Measurements from ENCODE around the gene PTBP3. TPM values are rescaled to one million over a fixed set of nuclear protein-coding genes. Genes with fewer than 3 reads are reported as not detected.
"Not testable (repeated sequence)": the region's sequence is repeated elsewhere in the genome, so short reads cannot be mapped to it uniquely, and the experiment has no call there.

Gene PTBP3
- total and polyA plus RNA-seq, 3 experiments from 2014 or later, result 45.0 to 124 (median 118) TPM

DNA sequence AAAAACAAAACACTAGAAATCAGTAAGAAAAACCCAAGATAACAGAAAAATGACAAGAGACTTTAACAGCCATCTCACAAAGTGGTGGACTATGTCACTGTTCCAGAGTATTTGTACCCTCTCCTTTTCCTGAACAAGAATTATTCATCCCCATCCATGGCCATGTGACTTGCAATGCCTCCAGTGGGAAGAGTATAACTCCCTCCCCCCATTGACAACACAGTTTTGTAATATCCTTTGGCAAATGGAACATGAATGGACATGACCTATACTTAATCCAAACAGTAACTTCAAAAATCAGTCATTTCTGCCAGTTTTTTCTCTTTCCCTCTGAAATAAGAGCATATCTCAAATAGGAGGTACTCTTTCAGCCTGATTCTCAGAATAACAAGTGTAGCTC, 33.9 kb downstream of the PTBP3 start:
- peak overlapping the region in 3 of 8 donors; percentile 15 to 70 (median 29) for H3K27ac Mint-ChIP-seq
- Histone ChIP-seq H3K27ac (ENCODE audit: low read depth, low read length) (no peak overlapping the region), H3K36me3 (ENCODE audit: insufficient read depth, low read length) (peaks cover 4% of the 10 kb centered on the region), H3K4me3 (ENCODE audit: low read length) (no peak overlapping the region), H3K4me1 (ENCODE audit: insufficient read depth, low read length) (peaks cover 14% of the 10 kb centered on the region), H3K9me3 (ENCODE audit: low read length) (no peaks in the 10 kb centered on the region), H3K27me3 (ENCODE audit: insufficient read depth, low read length, poor library complexity, severe bottlenecking) (no peaks in the 10 kb centered on the region)
- H3K27me3 Mint-ChIP-seq, result no peaks in the 10 kb centered on the region
- no peak for DNase-seq
- H3K9me3 Mint-ChIP-seq, result no peaks in the 10 kb centered on the region
- H3K4me3 Mint-ChIP-seq, result peak overlapping the region in 1 of 7 donors; percentile 1
- ChIA-PET CTCF (no interaction called here), POLR2A (no interaction called here)
- peaks cover 3 to 19% (median 11%) of the 10 kb centered on the region in 3 donors for H3K36me3 Mint-ChIP-seq
- peaks cover 66 to 86% (median 82%) of the 10 kb centered on the region in 3 donors for H3K4me1 Mint-ChIP-seq

GRCh38 chr9:112296929-112297328, 36.5 kb downstream of the PTBP3 start:
- peaks cover 9% of the 10 kb centered on the region for H3K4me1 ChIP-seq (ENCODE audit: insufficient read depth, low read length)
- H3K4me3 ChIP-seq (ENCODE audit: low read length), result no peak overlapping the region
- no peak overlapping the region for H3K4me3 Mint-ChIP-seq
- H3K36me3 Mint-ChIP-seq, result peaks cover 3 to 39% (median 16%) of the 10 kb centered on the region in 3 donors
- ChIA-PET POLR2A (no interaction called here), CTCF (no interaction called here)
- H3K27me3 ChIP-seq (ENCODE audit: insufficient read depth, low read length, poor library complexity, severe bottlenecking), result no peaks in the 10 kb centered on the region
- H3K27ac ChIP-seq (ENCODE audit: low read depth, low read length), result no peak overlapping the region
- H3K27ac Mint-ChIP-seq, result no peak overlapping the region
- H3K4me1 Mint-ChIP-seq, result peaks cover 63 to 85% (median 79%) of the 10 kb centered on the region in 3 donors
- no peak for DNase-seq
- H3K9me3 ChIP-seq (ENCODE audit: low read length), result no peaks in the 10 kb centered on the region
- no peaks in the 10 kb centered on the region for H3K9me3 Mint-ChIP-seq
- no peaks in the 10 kb centered on the region for H3K27me3 Mint-ChIP-seq
- H3K36me3 ChIP-seq (ENCODE audit: insufficient read depth, low read length), result peaks cover 13% of the 10 kb centered on the region

GRCh38 chr9:112295174-112295573, 38.2 kb downstream of the PTBP3 start:
- Histone ChIP-seq H3K9me3 (ENCODE audit: low read length) (no peaks in the 10 kb centered on the region), H3K4me3 (ENCODE audit: low read length) (no peak overlapping the region), H3K27ac (ENCODE audit: low read depth, low read length) (no peak overlapping the region), H3K36me3 (ENCODE audit: insufficient read depth, low read length) (peaks cover 13% of the 10 kb centered on the region), H3K4me1 (ENCODE audit: insufficient read depth, low read length) (peaks cover 7% of the 10 kb centered on the region), H3K27me3 (ENCODE audit: insufficient read depth, low read length, poor library complexity, severe bottlenecking) (no peaks in the 10 kb centered on the region)
- Mint-ChIP-seq H3K4me1 (peaks cover 60 to 80% (median 76%) of the 10 kb centered on the region in 3 donors), H3K4me3 (no peak overlapping the region), H3K27ac (no peak overlapping the region), H3K36me3 (peaks cover 3 to 50% (median 21%) of the 10 kb centered on the region in 3 donors), H3K9me3 (no peaks in the 10 kb centered on the region), H3K27me3 (no peaks in the 10 kb centered on the region)
- CTCF ChIA-PET, result interaction anchor here (0.9 to 1.3 kb wide), 3 partner anchors 12 to 198 kb away, joined by 3 read pairs; no protein-coding TSS in a partner anchor
- POLR2A ChIA-PET, result interaction anchor here (0.6 kb wide), 1 partner anchor 23 kb away, joined by 14 read pairs; no protein-coding TSS in a partner anchor
- no peak for DNase-seq

GRCh38 chr9:112288029-112288428, 45.4 kb downstream of the PTBP3 start:
- Histone ChIP-seq H3K4me3 (ENCODE audit: low read length) (no peak overlapping the region), H3K4me1 (ENCODE audit: insufficient read depth, low read length) (no peaks in the 10 kb centered on the region), H3K27ac (ENCODE audit: low read depth, low read length) (no peak overlapping the region), H3K27me3 (ENCODE audit: insufficient read depth, low read length, poor library complexity, severe bottlenecking) (no peaks in the 10 kb centered on the region), H3K9me3 (ENCODE audit: low read length) (peaks cover 6% of the 10 kb centered on the region), H3K36me3 (ENCODE audit: insufficient read depth, low read length) (no peaks in the 10 kb centered on the region)
- ChIA-PET POLR2A (interaction anchor here (0.6 to 0.9 kb wide), 2 partner anchors 34 to 40 kb away, joined by 3 read pairs; no protein-coding TSS in a partner anchor), CTCF (no interaction called here)
- H3K27ac Mint-ChIP-seq, result peak overlapping the region in 2 of 8 donors; percentile 2 to 39
- H3K4me3 Mint-ChIP-seq, result no peak overlapping the region
- H3K27me3 Mint-ChIP-seq, result no peaks in the 10 kb centered on the region
- no peak for DNase-seq
- peaks cover 38 to 57% (median 54%) of the 10 kb centered on the region in 3 donors for H3K4me1 Mint-ChIP-seq
- peaks cover 14 to 26% (median 19%) of the 10 kb centered on the region in 5 donors for H3K9me3 Mint-ChIP-seq
- H3K36me3 Mint-ChIP-seq, result peaks cover 36 to 75% (median 39%) of the 10 kb centered on the region in 3 donors

DNA sequence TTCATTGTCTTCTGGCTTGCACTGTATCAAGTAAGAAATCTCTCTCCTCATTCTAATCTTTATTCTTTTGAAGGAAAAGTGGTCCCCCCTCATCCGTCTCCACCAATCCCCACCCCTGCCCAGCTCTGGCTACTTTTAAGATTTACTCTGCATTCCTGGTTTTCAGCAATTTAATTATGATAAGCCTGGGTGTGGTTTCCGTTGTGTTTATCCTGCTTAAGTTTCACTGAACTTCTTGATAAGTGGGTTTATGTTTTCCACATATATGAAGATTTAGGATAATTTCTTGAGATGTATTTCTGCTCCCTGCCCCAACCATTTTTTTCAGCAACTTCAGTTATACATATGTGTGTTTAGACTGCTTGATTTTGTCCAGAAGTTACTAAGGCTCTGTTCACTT, 46.5 kb downstream of the PTBP3 start:
- ChIA-PET POLR2A (no interaction called here), CTCF (no interaction called here)
- Mint-ChIP-seq H3K27ac (no peak overlapping the region), H3K4me1 (peaks cover 37 to 57% (median 52%) of the 10 kb centered on the region in 3 donors), H3K9me3 (peaks cover 14 to 27% (median 19%) of the 10 kb centered on the region in 5 donors), H3K4me3 (no peak overlapping the region), H3K36me3 (peaks cover 38 to 69% (median 41%) of the 10 kb centered on the region in 3 donors), H3K27me3 (no peaks in the 10 kb centered on the region)
- no peak overlapping the region for H3K4me3 ChIP-seq (ENCODE audit: low read length)
- H3K27ac ChIP-seq (ENCODE audit: low read depth, low read length), result no peak overlapping the region
- H3K36me3 ChIP-seq (ENCODE audit: insufficient read depth, low read length), result no peaks in the 10 kb centered on the region
- H3K27me3 ChIP-seq (ENCODE audit: insufficient read depth, low read length, poor library complexity, severe bottlenecking), result no peaks in the 10 kb centered on the region
- no peaks in the 10 kb centered on the region for H3K4me1 ChIP-seq (ENCODE audit: insufficient read depth, low read length)
- no peak for DNase-seq
- H3K9me3 ChIP-seq (ENCODE audit: low read length), result peaks cover 6% of the 10 kb centered on the region

- no peaks in the 10 kb centered on the region for H3K4me1 ChIP-seq (ENCODE audit: insufficient read depth, low read length)
- no peak overlapping the region for H3K4me3 ChIP-seq (ENCODE audit: low read length)
- H3K4me3 Mint-ChIP-seq, result no peak overlapping the region
- H3K27me3 Mint-ChIP-seq, result no peaks in the 10 kb centered on the region
- peaks cover 6% of the 10 kb centered on the region for H3K9me3 ChIP-seq (ENCODE audit: low read length)
- peaks cover 14 to 27% (median 19%) of the 10 kb centered on the region in 5 donors for H3K9me3 Mint-ChIP-seq
- H3K36me3 Mint-ChIP-seq, result peaks cover 31 to 58% (median 41%) of the 10 kb centered on the region in 3 donors
- ChIA-PET POLR2A (no interaction called here), CTCF (no interaction called here)
- peaks cover 39 to 64% (median 57%) of the 10 kb centered on the region in 3 donors for H3K4me1 Mint-ChIP-seq
- no peak overlapping the region for H3K27ac ChIP-seq (ENCODE audit: low read depth, low read length)
- H3K27ac Mint-ChIP-seq, result no peak overlapping the region
- H3K36me3 ChIP-seq (ENCODE audit: insufficient read depth, low read length), result no peaks in the 10 kb centered on the region
- no peaks in the 10 kb centered on the region for H3K27me3 ChIP-seq (ENCODE audit: insufficient read depth, low read length, poor library complexity, severe bottlenecking)
- no peak for DNase-seq
Observed at GRCh38 chr9:112285056-112285455, 48.4 kb downstream of the PTBP3 start.

GRCh38 chr9:112283582-112284253, 49.7 kb downstream of the PTBP3 start:
- ChIA-PET POLR2A (no interaction called here), CTCF (no interaction called here)
- Histone ChIP-seq H3K36me3 (ENCODE audit: insufficient read depth, low read length) (no peaks in the 10 kb centered on the region), H3K27ac (ENCODE audit: low read depth, low read length) (no peak overlapping the region), H3K4me3 (ENCODE audit: low read length) (no peak overlapping the region), H3K4me1 (ENCODE audit: insufficient read depth, low read length) (no peaks in the 10 kb centered on the region), H3K9me3 (ENCODE audit: low read length) (peaks cover 6% of the 10 kb centered on the region), H3K27me3 (ENCODE audit: insufficient read depth, low read length, poor library complexity, severe bottlenecking) (no peaks in the 10 kb centered on the region)
- H3K36me3 Mint-ChIP-seq, result peaks cover 27 to 52% (median 41%) of the 10 kb centered on the region in 3 donors
- H3K4me3 Mint-ChIP-seq, result no peak overlapping the region
- H3K27ac Mint-ChIP-seq, result no peak overlapping the region
- peaks cover 14 to 27% (median 19%) of the 10 kb centered on the region in 5 donors for H3K9me3 Mint-ChIP-seq
- peaks cover 40 to 67% (median 60%) of the 10 kb centered on the region in 3 donors for H3K4me1 Mint-ChIP-seq
- H3K27me3 Mint-ChIP-seq, result no peaks in the 10 kb centered on the region
- DNase-seq, result no peak

- POLR2A ChIA-PET; H3K9me3 ChIP-seq (ENCODE audit: low read length); H3K27me3 ChIP-seq (ENCODE audit: insufficient read depth, low read length, poor library complexity, severe bottlenecking); CTCF ChIA-PET; H3K4me1 ChIP-seq (ENCODE audit: insufficient read depth, low read length); H3K36me3 ChIP-seq (ENCODE audit: insufficient read depth, low read length); H3K27me3 Mint-ChIP-seq; H3K4me3 Mint-ChIP-seq; H3K27ac ChIP-seq (ENCODE audit: low read depth, low read length); H3K4me3 ChIP-seq (ENCODE audit: low read length); DNase-seq: not testable (repeated sequence)
- Mint-ChIP-seq H3K36me3 (peaks cover 24 to 43% (median 41%) of the 10 kb centered on the region in 3 donors), H3K9me3 (peaks cover 14 to 27% (median 19%) of the 10 kb centered on the region in 5 donors), H3K27ac (peak overlapping the region in 1 of 8 donors; percentile 81), H3K4me1 (peaks cover 37 to 67% (median 60%) of the 10 kb centered on the region in 3 donors)
Observed at GRCh38 chr9:112282841-112283240, 50.6 kb downstream of the PTBP3 start.

Data from CD8-positive, alpha-beta memory T cell (primary cell).